ENCODE results near the gene IL19. TPM values are rescaled to one million over a fixed set of nuclear protein-coding genes. Genes with fewer than 3 reads are reported as not detected.

IL19 gene
- total RNA-seq, 2 donors from 2014 or later, result not detected

DNA sequence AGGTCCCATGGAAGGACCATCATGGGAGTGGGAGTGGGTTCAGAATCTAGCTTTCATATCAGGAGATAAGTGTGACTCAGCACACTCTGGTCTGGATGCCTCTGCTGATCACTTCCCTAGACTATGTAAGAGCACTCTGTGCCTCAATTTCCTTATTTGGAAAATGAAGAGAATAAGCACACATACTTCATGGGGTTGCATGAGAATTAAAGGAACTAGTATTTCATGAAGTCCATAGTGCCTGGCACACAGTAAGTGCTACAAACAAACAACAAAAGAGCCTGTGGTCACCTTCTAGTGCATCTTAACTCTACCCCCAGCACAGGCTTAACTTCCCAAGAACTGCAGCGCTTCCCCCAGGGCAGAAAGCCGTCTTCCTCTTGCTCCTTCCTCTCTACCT lies 85.3 kb downstream of the IL19 start:
- peaks cover under 1% of the 10 kb centered on the region for H3K27me3 Mint-ChIP-seq (ENCODE audit: low read depth)
- peaks cover 17% of the 10 kb centered on the region for H3K4me1 Mint-ChIP-seq (ENCODE audit: low read depth)
- no peak overlapping the region for H3K27ac Mint-ChIP-seq
- DNase-seq (no peak), ATAC-seq (replicated peaks in 1 of 2) (no peak)
- no peaks in the 10 kb centered on the region for H3K36me3 Mint-ChIP-seq (ENCODE audit: insufficient read depth in 2 of 2)
- H3K4me3 Mint-ChIP-seq, result no peak overlapping the region
- peaks cover 0 to 4% of the 10 kb centered on the region in 2 donors for H3K9me3 Mint-ChIP-seq

- Mint-ChIP-seq H3K36me3 (ENCODE audit: insufficient read depth in 2 of 2) (no peaks in the 10 kb centered on the region), H3K4me1 (ENCODE audit: low read depth) (peaks cover 17% of the 10 kb centered on the region), H3K27me3 (ENCODE audit: low read depth) (peaks cover 8% of the 10 kb centered on the region), H3K27ac (no peak overlapping the region), H3K4me3 (no peak overlapping the region), H3K9me3 (peaks cover 0 to 4% of the 10 kb centered on the region in 2 donors)
- ATAC-seq (replicated peaks in 1 of 2) (peak; percentile 96 to 97), DNase-seq (peak; percentile 28 to 36)
Observed at GRCh38 chr1:206856674-206857464, 86.3 kb downstream of the IL19 start.

DNA sequence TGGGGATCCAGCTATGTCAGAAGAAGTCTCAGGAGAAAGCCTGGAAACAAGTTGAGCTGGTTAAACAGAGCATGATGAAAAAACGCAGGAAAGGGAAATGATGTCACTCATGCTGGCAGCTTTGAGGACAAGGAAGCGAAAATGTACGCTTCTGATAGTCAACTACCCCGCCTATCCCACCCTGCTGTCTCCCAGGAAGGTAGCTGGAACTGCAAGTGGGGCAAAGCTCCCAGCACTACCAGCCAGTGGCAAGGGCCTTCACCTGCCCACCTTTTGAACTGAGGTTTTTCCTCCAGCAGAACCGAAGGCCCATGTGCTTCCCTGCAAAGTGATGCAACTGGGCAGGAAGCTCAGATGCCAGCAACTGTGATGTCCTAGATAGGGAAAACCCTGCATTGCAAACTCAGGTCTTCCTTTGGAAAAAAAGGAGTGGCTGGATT lies 88.5 kb downstream of the IL19 start:
- H3K27ac Mint-ChIP-seq, result peak overlapping the region; percentile 19
- H3K4me1 Mint-ChIP-seq (ENCODE audit: low read depth), result peaks cover 17% of the 10 kb centered on the region
- no peak for DNase-seq
- no peaks in the 10 kb centered on the region for H3K36me3 Mint-ChIP-seq (ENCODE audit: insufficient read depth in 2 of 2)
- no peak for ATAC-seq (replicated peaks in 1 of 2)
- peaks cover 0 to 1% of the 10 kb centered on the region in 2 donors for H3K9me3 Mint-ChIP-seq
- no peak overlapping the region for H3K4me3 Mint-ChIP-seq
- H3K27me3 Mint-ChIP-seq (ENCODE audit: low read depth), result peaks cover 8% of the 10 kb centered on the region

GRCh38 chr1:206860165-206860564 lies 89.6 kb downstream of the IL19 start:
- no peak for ATAC-seq (replicated peaks in 1 of 2)
- Mint-ChIP-seq H3K27ac (no peak overlapping the region), H3K27me3 (ENCODE audit: low read depth) (peaks cover 8% of the 10 kb centered on the region), H3K36me3 (ENCODE audit: insufficient read depth in 2 of 2) (no peaks in the 10 kb centered on the region), H3K4me1 (ENCODE audit: low read depth) (peaks cover 23% of the 10 kb centered on the region), H3K9me3 (no peaks in the 10 kb centered on the region), H3K4me3 (no peak overlapping the region)
- no peak for DNase-seq

DNA sequence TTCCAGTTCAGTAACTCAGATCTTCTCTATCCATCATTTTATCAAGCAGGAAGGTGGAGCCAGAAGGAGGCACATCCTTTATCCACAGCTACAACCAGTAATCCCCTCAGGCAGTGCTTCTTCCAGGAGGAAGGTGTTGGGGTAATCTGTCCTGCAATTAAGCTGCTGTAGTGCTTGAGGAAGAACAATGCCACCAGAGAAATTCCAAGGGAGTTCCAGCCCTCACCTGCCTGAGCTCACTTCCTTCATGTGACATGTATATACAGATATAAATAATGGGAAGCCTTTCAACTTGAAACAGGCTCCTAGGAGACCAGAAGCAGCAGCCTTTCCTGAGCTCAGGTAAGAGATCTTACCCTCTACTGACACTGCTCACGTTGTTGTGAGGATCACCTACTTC lies 92.7 kb downstream of the IL19 start:
- no peak for DNase-seq
- H3K4me1 Mint-ChIP-seq (ENCODE audit: low read depth), result peaks cover 32% of the 10 kb centered on the region
- ATAC-seq (replicated peaks in 1 of 2), result no peak
- peaks cover 17% of the 10 kb centered on the region for H3K27me3 Mint-ChIP-seq (ENCODE audit: low read depth)
- H3K27ac Mint-ChIP-seq, result no peak overlapping the region
- H3K4me3 Mint-ChIP-seq, result no peak overlapping the region
- H3K9me3 Mint-ChIP-seq, result no peaks in the 10 kb centered on the region
- no peaks in the 10 kb centered on the region for H3K36me3 Mint-ChIP-seq (ENCODE audit: insufficient read depth in 2 of 2)

DNA sequence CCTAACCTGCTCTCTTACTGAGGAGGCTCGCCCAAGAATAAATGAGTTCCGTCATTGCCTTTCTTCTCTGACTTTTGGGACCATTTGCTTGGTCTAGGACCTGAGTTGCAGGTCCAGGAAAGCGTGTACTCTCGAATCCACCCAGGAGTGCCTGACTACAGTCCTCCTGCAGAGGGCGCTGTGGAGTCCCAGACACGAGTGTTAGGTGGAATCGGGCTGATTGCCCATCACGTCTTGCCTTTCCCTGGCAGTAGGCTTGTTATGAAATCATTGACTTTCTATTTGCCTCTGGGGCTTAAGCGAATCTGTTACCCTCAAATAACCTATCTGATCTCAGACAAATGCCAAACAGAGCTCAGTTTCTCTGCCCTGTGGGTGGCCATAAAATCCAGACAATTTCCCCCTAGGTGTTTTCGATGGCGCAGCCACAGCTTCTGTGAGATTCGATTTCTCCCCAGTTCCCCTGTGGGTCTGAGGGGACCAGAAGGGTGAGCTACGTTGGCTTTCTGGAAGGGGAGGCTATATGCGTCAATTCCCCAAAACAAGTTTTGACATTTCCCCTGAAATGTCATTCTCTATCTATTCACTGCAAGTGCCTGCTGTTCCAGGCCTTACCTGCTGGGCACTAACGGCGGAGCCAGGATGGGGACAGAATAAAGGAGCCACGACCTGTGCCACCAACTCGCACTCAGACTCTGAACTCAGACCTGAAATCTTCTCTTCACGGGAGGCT lies 94.5 kb downstream of the IL19 start, which contains the start of gene IL20:
TSS of gene IL20 (plus strand) at position 685 of the 733 bp plus-strand sequence. CDS start 230 bp downstream, outside the sequence.
- H3K27me3 Mint-ChIP-seq (ENCODE audit: low read depth), result peaks cover 17% of the 10 kb centered on the region
- H3K4me1 Mint-ChIP-seq (ENCODE audit: low read depth), result peaks cover 32% of the 10 kb centered on the region
- no peaks in the 10 kb centered on the region for H3K9me3 Mint-ChIP-seq
- H3K4me3 Mint-ChIP-seq, result no peak within 1 kb of the TSS
- peak; percentile 87 to 90 for DNase-seq
- H3K27ac Mint-ChIP-seq, result no peak within 1 kb of the TSS
- H3K36me3 Mint-ChIP-seq (ENCODE audit: insufficient read depth in 2 of 2), result no peaks in the 10 kb centered on the region
- peak; percentile 82 to 88 for ATAC-seq (replicated peaks in 1 of 2)

- no peak for DNase-seq
- ATAC-seq (replicated peaks in 1 of 2), result peak in 1 of 2 donors; percentile 20
- Mint-ChIP-seq H3K36me3 (ENCODE audit: insufficient read depth in 2 of 2) (no peaks in the 10 kb centered on the region), H3K27ac (no peak overlapping the region), H3K4me1 (ENCODE audit: low read depth) (peaks cover 32% of the 10 kb centered on the region), H3K9me3 (no peaks in the 10 kb centered on the region), H3K27me3 (ENCODE audit: low read depth) (peaks cover 15% of the 10 kb centered on the region), H3K4me3 (no peak overlapping the region)
Observed at GRCh38 chr1:206866062-206866461, 95.5 kb downstream of the IL19 start.

- H3K9me3 Mint-ChIP-seq, result peaks cover 0 to 1% of the 10 kb centered on the region in 2 donors
- peaks cover 32% of the 10 kb centered on the region for H3K4me1 Mint-ChIP-seq (ENCODE audit: low read depth)
- no peaks in the 10 kb centered on the region for H3K36me3 Mint-ChIP-seq (ENCODE audit: insufficient read depth in 2 of 2)
- H3K27ac Mint-ChIP-seq, result no peak overlapping the region
- H3K4me3 Mint-ChIP-seq, result no peak overlapping the region
- peaks cover 9% of the 10 kb centered on the region for H3K27me3 Mint-ChIP-seq (ENCODE audit: low read depth)
- DNase-seq, result no peak
- ATAC-seq (replicated peaks in 1 of 2), result peak in 1 of 2 donors; percentile 32
Observed at GRCh38 chr1:206867239-206867638, 96.7 kb downstream of the IL19 start.

DNA sequence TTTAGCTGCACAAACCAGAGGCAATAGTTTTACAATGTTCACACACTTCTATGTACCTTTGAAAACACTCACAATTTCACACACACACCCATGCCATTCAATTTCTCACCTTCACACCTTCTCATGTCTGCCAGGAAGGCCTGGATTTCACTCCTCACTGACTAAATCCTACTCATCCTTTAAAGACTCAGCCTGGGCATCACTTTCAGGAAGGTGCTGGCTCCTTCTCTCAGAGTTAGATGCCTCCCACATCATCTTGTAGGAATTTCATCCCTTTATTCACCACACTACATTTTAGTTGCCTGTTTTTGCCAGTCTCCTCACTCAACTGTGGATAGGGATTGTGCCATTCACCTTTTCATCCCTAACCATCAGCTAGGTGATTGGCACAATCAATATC lies 97.1 kb downstream of the IL19 start:
- Mint-ChIP-seq H3K9me3 (peaks cover 0 to 2% of the 10 kb centered on the region in 2 donors), H3K27me3 (ENCODE audit: low read depth) (peaks cover 9% of the 10 kb centered on the region), H3K4me1 (ENCODE audit: low read depth) (peaks cover 32% of the 10 kb centered on the region), H3K36me3 (ENCODE audit: insufficient read depth in 2 of 2) (no peaks in the 10 kb centered on the region), H3K27ac (no peak overlapping the region), H3K4me3 (no peak overlapping the region)
- no peak for DNase-seq
- ATAC-seq (replicated peaks in 1 of 2), result no peak

DNA sequence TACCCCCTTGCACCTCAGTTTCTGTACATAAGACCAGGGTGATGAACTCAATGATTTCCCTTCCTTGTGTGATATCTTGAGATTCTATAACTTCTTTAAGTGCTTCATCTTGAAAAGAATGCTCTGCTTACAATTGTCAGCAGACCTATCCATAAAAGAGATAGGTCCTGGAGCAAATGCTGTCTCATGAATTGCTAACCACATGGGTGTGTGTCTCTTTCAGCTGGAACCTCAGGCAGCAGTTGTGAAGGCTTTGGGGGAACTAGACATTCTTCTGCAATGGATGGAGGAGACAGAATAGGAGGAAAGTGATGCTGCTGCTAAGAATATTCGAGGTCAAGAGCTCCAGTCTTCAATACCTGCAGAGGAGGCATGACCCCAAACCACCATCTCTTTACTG lies 97.7 kb downstream of the IL19 start:
- Mint-ChIP-seq H3K36me3 (ENCODE audit: insufficient read depth in 2 of 2) (peaks cover 2% of the 10 kb centered on the region in 2 donors), H3K4me1 (ENCODE audit: low read depth) (peaks cover 32% of the 10 kb centered on the region), H3K27ac (no peak overlapping the region), H3K4me3 (no peak overlapping the region), H3K9me3 (peaks cover 0 to 3% of the 10 kb centered on the region in 2 donors), H3K27me3 (ENCODE audit: low read depth) (peaks cover 9% of the 10 kb centered on the region)
- DNase-seq, result no peak
- no peak for ATAC-seq (replicated peaks in 1 of 2)

GRCh38 chr1:206872139-206872538 lies 101.6 kb downstream of the IL19 start:
- peaks cover 4 to 5% of the 10 kb centered on the region in 2 donors for H3K36me3 Mint-ChIP-seq (ENCODE audit: insufficient read depth in 2 of 2)

DNA sequence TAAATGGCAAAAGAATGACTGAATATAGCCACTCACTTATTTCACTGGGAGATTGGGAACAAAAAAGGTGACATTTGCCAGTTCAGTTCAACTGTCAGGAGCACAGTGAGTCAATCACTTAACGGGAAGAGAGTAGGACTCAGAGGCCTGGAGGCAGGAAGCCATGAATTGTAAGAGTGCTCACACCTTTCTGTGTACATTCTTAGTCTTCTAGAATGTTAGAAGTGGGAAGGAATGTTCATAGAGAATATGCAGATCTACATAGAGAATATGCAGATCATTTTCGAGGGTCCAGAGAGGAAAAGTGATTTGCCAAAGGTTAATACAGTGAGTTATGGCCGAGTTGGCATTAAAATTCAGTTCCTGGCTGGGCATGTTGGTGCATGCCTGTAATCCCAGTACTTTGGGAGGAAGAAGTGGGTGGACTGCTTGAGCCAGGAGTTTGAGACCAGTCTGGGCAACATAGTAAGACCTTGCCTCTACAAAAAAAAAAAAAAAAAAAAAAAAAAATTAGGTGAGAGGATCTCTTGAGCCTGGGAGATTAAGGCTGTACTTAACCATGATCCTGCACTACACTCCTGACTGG lies 103.1 kb downstream of the IL19 start:
- no peaks in the 10 kb centered on the region for H3K4me1 Mint-ChIP-seq (ENCODE audit: low read depth)
- ATAC-seq (replicated peaks in 1 of 2), result no peak
- no peak for DNase-seq
- no peak overlapping the region for H3K4me3 Mint-ChIP-seq
- peaks cover 4 to 21% of the 10 kb centered on the region in 2 donors for H3K9me3 Mint-ChIP-seq
- peaks cover 12 to 14% of the 10 kb centered on the region in 2 donors for H3K36me3 Mint-ChIP-seq (ENCODE audit: insufficient read depth in 2 of 2)
- H3K27ac Mint-ChIP-seq, result no peak overlapping the region
- H3K27me3 Mint-ChIP-seq (ENCODE audit: low read depth), result no peaks in the 10 kb centered on the region

More at GRCh38 chr1:206872139-206872538, 101.6 kb downstream of the IL19 start:
- DNase-seq (no peak), ATAC-seq (replicated peaks in 1 of 2) (no peak)
- peaks cover 8% of the 10 kb centered on the region for H3K4me1 Mint-ChIP-seq (ENCODE audit: low read depth)
- peaks cover 9% of the 10 kb centered on the region for H3K27me3 Mint-ChIP-seq (ENCODE audit: low read depth)
- H3K27ac Mint-ChIP-seq, result no peak overlapping the region
- no peak overlapping the region for H3K4me3 Mint-ChIP-seq
- H3K9me3 Mint-ChIP-seq, result peaks cover 4 to 14% of the 10 kb centered on the region in 2 donors

Measured in activated T-cell treated with anti-CD3 and anti-CD28 coated beads, Interleukin-2, amount 50 U/mL, for 72 hours (primary cell).